ENCODE results near the gene ASCL2. TPM values are rescaled to one million over a fixed set of nuclear protein-coding genes. Genes with fewer than 3 reads are reported as not detected.
"Not testable (repeated sequence)": the region's sequence is repeated elsewhere in the genome, so short reads cannot be mapped to it uniquely, and the experiment has no call there.

The ASCL2 gene
- total RNA-seq, 1 donor from 2014 or later, result not detected

DNA sequence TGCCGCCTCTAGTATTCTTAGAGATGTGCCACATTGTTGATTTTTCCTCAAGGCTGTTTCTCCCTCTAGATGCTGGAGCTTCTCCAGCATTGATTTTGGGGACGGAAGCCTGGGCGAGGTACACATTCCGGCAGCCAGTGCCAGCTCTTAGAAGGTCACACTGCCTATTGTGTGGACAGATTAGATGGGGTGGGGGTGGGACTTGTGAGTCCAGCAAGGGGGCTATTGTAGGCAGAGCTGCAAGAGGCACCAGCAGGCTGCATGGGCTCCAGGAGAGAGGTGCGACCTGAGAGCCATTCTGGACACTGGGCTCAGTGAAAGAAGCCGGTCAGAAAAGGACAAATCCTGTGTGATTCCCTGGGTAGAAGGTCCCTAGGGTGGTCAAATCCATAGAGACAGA, 19.0 kb upstream of the ASCL2 start:
- intact Hi-C loops (cut with micrococcal nuclease), result no loop called here
- H3K27me3 ChIP-seq (ENCODE audit: low read depth), result peaks cover 42% of the 10 kb centered on the region

DNA sequence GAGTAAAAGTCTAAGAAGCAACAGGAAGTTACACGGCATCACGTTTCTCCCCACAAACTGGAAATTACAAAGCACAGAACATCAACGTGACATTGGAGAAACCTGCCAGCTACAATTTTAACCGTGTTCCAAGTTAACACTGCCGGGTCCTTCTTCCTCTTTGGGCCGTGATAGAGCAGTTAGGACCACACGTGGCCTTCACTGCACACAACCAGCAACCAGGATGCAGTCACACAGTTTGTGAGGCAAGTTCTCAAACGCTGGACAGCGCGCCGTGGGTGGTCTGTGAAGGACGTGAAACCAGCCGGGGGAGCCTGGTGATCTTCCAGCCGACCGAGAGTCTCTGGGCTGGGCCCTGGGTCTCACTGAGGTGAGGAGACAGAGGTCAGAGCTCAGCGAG, 16.7 kb upstream of the ASCL2 start:
- Histone ChIP-seq H3K27me3 (ENCODE audit: low read depth) (peaks cover 47% of the 10 kb centered on the region), H3K4me3 (no peak overlapping the region), H3K4me1 (no peaks in the 10 kb centered on the region), H3K27ac (replicated peaks) (no peak overlapping the region), H3K9me3 (replicated peaks) (peaks cover 13% of the 10 kb centered on the region), H3K36me3 (no peaks in the 10 kb centered on the region)
- DNase-seq, result no peak
- intact Hi-C loops (cut with micrococcal nuclease), result no loop called here
- TF ChIP-seq, protein P1, sequence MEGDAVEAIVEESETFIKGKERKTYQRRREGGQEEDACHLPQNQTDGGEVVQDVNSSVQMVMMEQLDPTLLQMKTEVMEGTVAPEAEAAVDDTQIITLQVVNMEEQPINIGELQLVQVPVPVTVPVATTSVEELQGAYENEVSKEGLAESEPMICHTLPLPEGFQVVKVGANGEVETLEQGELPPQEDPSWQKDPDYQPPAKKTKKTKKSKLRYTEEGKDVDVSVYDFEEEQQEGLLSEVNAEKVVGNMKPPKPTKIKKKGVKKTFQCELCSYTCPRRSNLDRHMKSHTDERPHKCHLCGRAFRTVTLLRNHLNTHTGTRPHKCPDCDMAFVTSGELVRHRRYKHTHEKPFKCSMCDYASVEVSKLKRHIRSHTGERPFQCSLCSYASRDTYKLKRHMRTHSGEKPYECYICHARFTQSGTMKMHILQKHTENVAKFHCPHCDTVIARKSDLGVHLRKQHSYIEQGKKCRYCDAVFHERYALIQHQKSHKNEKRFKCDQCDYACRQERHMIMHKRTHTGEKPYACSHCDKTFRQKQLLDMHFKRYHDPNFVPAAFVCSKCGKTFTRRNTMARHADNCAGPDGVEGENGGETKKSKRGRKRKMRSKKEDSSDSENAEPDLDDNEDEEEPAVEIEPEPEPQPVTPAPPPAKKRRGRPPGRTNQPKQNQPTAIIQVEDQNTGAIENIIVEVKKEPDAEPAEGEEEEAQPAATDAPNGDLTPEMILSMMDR (IDR thresholded peaks at IDR 0.05; ENCODE audit: borderline replicate concordance), result no peak

More for the DNA sequence above, 19.0 kb upstream of the ASCL2 start:
- Histone ChIP-seq H3K9me3 (replicated peaks) (no peaks in the 10 kb centered on the region), H3K4me1 (peaks cover 9% of the 10 kb centered on the region), H3K4me3 (no peak overlapping the region), H3K27ac (replicated peaks) (peak overlapping the region; percentile 51), H3K36me3 (no peaks in the 10 kb centered on the region)
- no peak for DNase-seq
- TF ChIP-seq, protein P1 (IDR thresholded peaks at IDR 0.05; ENCODE audit: borderline replicate concordance), result no peak

DNA sequence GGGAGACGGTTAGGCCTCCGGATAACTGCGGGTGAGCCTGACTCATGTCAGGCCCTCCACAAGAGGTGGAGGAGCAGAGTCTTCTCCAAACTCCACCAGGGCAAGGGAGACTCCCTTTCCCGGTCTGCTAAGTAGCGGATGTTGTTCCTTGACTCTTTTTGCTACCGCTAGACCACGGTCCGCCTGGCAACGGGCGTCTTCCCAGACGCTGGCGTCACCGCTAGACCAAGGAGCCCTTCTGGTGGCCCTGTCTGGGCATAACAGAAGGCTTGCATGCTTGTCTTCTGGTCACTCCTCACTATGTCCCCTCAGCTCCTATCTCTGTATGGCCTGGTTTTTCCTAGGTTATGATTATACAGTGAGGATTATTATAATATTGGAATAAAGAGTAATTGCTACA, 16.0 kb upstream of the ASCL2 start:
- DNase-seq; intact Hi-C loops (cut with micrococcal nuclease); H3K4me1 ChIP-seq; H3K4me3 ChIP-seq; H3K36me3 ChIP-seq; H3K27ac ChIP-seq (replicated peaks): not testable (repeated sequence)
- Histone ChIP-seq H3K27me3 (ENCODE audit: low read depth) (peaks cover 47% of the 10 kb centered on the region), H3K9me3 (replicated peaks) (peaks cover 19% of the 10 kb centered on the region)

DNA sequence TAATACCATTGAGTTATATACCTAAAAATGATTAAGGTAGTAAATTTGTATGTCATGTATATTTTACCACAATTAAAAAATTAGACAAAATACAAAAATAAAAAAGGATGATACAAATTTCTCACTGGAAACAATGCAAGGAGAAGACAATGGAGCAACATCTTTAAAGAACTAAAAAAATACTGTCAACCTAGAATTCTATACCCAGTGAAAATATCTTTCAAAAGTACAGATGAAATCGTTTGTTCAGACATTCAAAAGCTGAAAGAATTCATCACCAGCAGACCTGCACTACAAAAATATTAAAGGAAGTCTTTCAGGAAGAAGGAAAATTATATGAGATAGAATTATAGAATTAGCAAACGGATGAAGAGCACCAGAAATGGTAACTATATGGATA, 9.8 kb upstream of the ASCL2 start:
- H3K4me3 ChIP-seq, result no peak overlapping the region
- H3K9me3 ChIP-seq (replicated peaks), result peaks cover 39% of the 10 kb centered on the region
- peaks cover 17% of the 10 kb centered on the region for H3K27me3 ChIP-seq (ENCODE audit: low read depth)
- intact Hi-C loops (cut with micrococcal nuclease), result no loop called here
- H3K27ac ChIP-seq (replicated peaks), result no peak overlapping the region
- H3K36me3 ChIP-seq, result no peaks in the 10 kb centered on the region
- no peaks in the 10 kb centered on the region for H3K4me1 ChIP-seq
- TF ChIP-seq, protein P1 (IDR thresholded peaks at IDR 0.05; ENCODE audit: borderline replicate concordance), result no peak
- no peak for DNase-seq

DNA sequence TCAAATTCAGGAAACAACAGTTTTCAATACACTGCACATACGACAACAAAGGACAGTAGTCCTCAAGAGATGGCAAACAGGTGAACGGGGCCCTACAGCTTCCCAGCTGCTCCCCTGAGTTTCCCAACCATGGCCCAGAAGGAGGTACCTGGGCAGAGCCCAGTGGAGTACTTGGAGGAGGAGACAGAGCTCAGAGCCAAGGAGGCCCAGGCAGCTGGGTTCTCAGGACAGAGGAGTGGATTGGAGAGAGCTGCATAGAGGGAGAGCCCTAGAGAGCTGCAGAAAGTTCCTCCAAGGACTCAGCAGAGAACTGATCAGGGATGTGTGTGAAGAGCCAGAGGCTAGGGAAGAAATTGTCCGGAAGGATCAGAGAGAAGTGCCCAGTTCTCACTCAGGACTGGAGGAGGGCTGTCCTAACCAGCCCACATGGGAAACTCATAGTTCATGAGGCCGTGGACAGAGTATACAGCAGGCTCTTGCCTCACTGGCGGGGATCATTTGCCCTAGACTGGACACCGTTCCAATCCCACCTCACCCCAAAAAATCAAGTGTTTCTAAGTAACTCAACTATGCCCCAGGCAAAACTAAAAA, 7.6 kb upstream of the ASCL2 start:
- DNase-seq, result no peak
- intact Hi-C loops (cut with micrococcal nuclease), result no loop called here
- Histone ChIP-seq H3K27ac (replicated peaks) (no peak overlapping the region), H3K4me1 (no peaks in the 10 kb centered on the region), H3K27me3 (ENCODE audit: low read depth) (peaks cover 28% of the 10 kb centered on the region), H3K9me3 (replicated peaks) (peaks cover 36% of the 10 kb centered on the region), H3K4me3 (no peak overlapping the region), H3K36me3 (no peaks in the 10 kb centered on the region)
- TF ChIP-seq, protein P1 (IDR thresholded peaks at IDR 0.05; ENCODE audit: borderline replicate concordance), result no peak

DNA sequence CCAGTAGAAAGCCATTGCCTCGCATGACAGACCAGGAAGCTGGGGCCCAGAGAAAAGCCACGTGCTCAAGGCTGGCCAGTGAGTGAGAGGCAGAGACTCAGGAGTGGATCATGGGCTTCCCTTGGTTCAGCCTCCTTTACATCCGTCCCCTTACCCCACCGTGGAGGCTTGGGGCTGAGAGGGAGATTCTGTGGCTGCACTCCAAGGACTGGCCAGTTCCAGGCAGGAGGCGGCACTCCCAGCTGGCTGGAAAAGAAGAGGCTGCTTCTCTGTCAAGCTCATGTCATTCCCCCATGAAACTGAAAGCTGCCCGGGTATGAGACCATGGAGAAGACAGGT, 6.6 kb upstream of the ASCL2 start:
- Histone ChIP-seq H3K4me1 (no peaks in the 10 kb centered on the region), H3K36me3 (no peaks in the 10 kb centered on the region), H3K27me3 (ENCODE audit: low read depth) (peaks cover 38% of the 10 kb centered on the region), H3K4me3 (no peak overlapping the region), H3K27ac (replicated peaks) (no peak overlapping the region), H3K9me3 (replicated peaks) (peaks cover 25% of the 10 kb centered on the region)
- intact Hi-C loops (cut with micrococcal nuclease), result no loop called here
- DNase-seq, result no peak
- TF ChIP-seq, protein P1 (IDR thresholded peaks at IDR 0.05; ENCODE audit: borderline replicate concordance), result no peak

Data from left ventricle myocardium inferior (tissue), 1 donor.